Measurements from ENCODE around the gene TLCD5.

Gene TLCD5

GRCh38 chr11:120308081-120308480 lies 17.0 kb upstream of the TLCD5 start:
- no peak for DNase-seq

GRCh38 chr11:120310870-120311269 lies 14.2 kb upstream of the TLCD5 start:
- no peak for DNase-seq

GRCh38 chr11:120314861-120315260 lies 10.2 kb upstream of the TLCD5 start:
- DNase-seq, result no peak

- no peak for DNase-seq
Measured at GRCh38 chr11:120316880-120317688, 8.0 kb upstream of the TLCD5 start.

GRCh38 chr11:120317689-120318480 lies 7.2 kb upstream of the TLCD5 start:
- DNase-seq, result no peak

GRCh38 chr11:120318906-120319305 lies 6.2 kb upstream of the TLCD5 start:
- no peak for DNase-seq

GRCh38 chr11:120326228-120326627 lies 1.1 kb downstream of the TLCD5 start:
- DNase-seq, result no peak

- no peak for DNase-seq
Measured at GRCh38 chr11:120326845-120327281, 1.8 kb downstream of the TLCD5 start.

- no peak for DNase-seq
Measured at GRCh38 chr11:120327311-120327710, 2.2 kb downstream of the TLCD5 start.

GRCh38 chr11:120329556-120329955 lies 4.5 kb downstream of the TLCD5 start:
- no peak for DNase-seq

GRCh38 chr11:120330045-120330444 lies 4.9 kb downstream of the TLCD5 start:
- no peak for DNase-seq

- DNase-seq, result peak; percentile 16
Measured at GRCh38 chr11:120331301-120331996, 6.3 kb downstream of the TLCD5 start.

GRCh38 chr11:120332822-120333716 lies 8.0 kb downstream of the TLCD5 start:
- no peak for DNase-seq

GRCh38 chr11:120333801-120334200 lies 8.7 kb downstream of the TLCD5 start:
- DNase-seq, result no peak

GRCh38 chr11:120334332-120334731 lies 9.2 kb downstream of the TLCD5 start:
- DNase-seq, result no peak

GRCh38 chr11:120334894-120335462 lies 9.9 kb downstream of the TLCD5 start:
- DNase-seq, result peak; percentile 81

- peak; percentile 74 for DNase-seq
Measured at GRCh38 chr11:120335556-120335907, 10.4 kb downstream of the TLCD5 start.

GRCh38 chr11:120335908-120336640 lies 11.0 kb downstream of the TLCD5 start, which contains the start of gene ARHGEF12:
Gene ARHGEF12 (plus strand): TSS chr11:120336413. CDS start chr11:120337244, 831 bp downstream.
- peak; percentile 97 for DNase-seq

- peak; percentile 49 for DNase-seq
Measured at GRCh38 chr11:120336641-120337354, 11.7 kb downstream of the TLCD5 start.

GRCh38 chr11:120337355-120338106 lies 12.4 kb downstream of the TLCD5 start:
- peak; percentile 13 for DNase-seq

Measured in NCI-H1105 (cell line).